GM03348 (cell line): ENCODE measurements around the gene GALK1.

Experiments
- DNase-seq: peaks from one replicate; pipeline ENCODE4 v3.0.0; 2012; ENCODE audit warnings: low spot score

GALK1 gene

GRCh38 chr17:75749545-75750389 is 15.2 kb downstream of the GALK1 start:
- peak; percentile 93 for DNase-seq

DNA sequence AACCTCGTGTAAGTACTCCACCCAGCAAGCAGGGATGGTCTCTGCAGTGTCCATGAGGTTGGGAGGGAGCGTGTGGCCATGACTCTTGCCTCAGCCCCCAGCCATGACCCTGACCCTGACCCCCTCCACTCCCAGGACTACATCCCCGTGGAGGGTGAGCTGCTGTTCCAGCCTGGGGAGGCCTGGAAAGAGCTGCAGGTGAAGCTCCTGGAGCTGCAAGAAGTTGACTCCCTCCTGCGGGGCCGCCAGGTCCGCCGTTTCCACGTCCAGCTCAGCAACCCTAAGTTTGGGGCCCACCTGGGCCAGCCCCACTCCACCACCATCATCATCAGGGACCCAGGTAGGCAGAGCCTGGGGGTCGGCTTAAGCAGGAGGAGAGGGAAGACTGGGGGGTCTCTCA is 16.3 kb downstream of the GALK1 start:
- no peak for DNase-seq

- DNase-seq: no peak
Observed at GRCh38 chr17:75743625-75744206, 21.3 kb downstream of the GALK1 start.

DNA sequence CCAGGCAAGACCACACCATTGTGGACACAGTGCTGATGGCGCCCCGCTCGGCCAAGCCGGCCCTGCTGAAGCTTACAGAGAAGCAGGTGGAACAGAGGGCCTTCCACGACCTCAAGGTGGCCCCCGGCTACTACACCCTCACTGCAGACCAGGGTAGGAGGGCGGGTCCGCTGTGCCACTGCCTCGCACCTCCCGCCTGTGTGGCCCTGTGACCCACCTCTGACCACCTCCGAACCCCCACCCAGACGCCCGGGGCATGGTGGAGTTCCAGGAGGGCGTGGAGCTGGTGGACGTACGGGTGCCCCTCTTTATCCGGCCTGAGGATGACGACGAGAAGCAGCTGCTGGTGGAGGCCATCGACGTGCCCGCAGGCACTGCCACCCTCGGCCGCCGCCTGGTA is 22.7 kb downstream of the GALK1 start:
- no peak for DNase-seq

DNA sequence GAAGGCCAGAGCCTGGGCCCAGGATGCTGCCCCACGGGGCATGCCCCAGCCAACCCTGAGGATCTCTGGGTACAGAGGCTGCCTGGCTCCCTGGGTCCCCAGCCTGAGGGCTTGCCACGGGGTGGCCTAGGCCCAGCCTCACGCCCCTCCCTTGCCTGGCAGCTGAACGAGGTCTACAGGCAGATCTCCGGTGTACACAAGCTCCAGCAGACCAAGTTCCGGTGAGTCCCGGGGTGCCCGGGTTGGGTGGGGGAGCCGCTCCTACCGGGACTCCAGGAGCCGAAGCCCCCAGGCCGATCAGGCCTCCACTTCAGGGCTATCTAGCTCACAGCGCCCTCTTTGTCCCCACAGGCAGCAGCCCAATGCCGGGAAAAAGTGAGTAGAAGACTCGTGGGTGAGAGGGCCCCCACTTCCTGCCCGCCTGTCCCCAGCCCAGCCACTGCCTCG is 24.3 kb downstream of the GALK1 start:
- no peak for DNase-seq

- DNase-seq: no peak
Observed at GRCh38 chr17:75740215-75740614, 24.8 kb downstream of the GALK1 start.

DNA sequence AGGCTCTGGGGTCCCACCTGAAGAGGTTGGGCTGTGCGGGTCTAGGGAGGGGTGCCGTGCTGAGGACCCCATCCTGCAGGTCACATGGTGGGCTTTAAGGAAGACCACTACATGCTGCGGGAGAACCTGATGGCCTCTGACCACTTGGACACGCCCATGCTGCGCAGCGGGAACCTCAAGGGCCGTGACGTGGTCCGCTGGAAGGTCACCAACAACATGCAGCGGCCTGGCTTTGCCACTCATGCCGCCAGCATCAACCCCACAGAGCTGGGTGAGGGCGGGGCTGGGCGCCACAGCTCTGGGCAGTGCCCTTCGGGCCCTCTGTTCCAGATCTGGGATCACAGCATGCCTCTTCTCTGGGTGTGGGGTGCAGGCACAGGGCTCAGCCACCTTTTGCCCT is 25.2 kb downstream of the GALK1 start:
- no peak for DNase-seq

GRCh38 chr17:75739174-75739573 is 25.8 kb downstream of the GALK1 start:
- no peak for DNase-seq

DNA sequence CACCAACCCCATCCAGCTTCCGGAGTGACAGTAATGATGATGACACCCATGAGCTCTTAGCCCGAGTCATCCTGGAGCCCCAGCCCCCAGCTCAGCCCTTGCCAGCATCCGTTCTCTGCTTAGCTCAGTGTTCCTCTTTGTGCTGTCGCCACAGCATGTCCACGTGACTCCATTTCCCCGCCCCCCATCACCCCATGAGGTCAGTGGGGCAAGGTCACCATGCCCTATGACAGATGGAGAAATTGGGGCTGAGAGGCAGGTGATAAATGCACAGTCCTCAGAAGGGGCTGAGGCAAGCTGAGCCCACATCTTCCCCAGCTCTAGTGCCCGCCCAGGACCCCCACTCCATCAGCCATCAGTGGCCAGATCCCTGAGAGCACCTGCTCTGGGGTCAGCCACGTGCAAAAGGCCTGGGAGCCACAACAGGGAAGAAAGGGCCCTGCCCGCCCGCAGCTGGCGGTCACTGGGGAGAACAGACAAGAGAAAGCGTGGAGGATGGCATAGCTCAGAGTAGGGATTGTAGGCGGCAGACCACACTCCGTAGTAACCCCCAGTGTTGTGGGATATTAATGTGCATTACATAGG is 26.7 kb downstream of the GALK1 start:
- peak; percentile 57 for DNase-seq

DNA sequence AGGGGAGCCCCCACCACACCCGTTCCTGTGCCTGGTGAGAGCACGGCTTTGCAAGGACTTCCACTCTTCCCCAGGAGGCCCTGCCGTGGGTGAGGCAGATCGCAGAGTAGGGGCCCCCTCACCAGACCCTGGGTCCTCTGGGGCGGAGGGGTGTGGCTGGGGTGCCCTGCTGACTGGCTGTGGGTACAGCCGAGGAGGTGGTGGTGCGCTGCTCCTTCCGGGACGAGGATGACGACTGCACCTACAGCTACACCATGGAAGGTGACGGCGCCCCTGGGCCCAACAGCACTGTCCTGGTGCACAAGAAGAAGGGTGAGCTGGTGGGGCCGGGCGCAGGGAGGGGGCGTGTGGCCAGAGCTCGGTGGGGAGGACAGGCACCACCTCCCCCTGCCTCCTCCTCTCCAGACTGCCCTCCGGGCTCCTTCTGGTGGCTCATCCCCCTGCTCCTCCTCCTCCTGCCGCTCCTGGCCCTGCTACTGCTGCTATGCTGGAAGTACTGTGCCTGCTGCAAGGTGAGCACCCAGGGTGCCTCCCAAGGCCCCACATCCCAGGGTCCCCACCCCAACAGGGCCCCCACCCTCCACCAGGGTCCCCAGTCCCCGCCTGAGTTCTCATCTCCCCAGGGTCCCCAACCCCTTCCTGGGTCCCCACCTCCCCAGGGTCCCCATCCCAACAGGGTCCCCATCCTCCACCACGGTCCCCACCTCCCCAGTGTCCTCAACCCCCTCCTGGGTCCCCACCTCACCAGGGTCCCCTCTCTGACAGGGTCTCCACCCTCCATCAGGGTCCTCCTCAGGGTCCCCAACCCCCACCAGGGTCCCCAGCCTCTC is 27.6 kb downstream of the GALK1 start:
- no peak for DNase-seq

GRCh38 chr17:75736173-75736835 is 28.7 kb downstream of the GALK1 start:
- DNase-seq: no peak

- no peak for DNase-seq
Observed at GRCh38 chr17:75734674-75735294, 30.2 kb downstream of the GALK1 start.

GRCh38 chr17:75733471-75733870 is 31.5 kb downstream of the GALK1 start:
- no peak for DNase-seq

DNA sequence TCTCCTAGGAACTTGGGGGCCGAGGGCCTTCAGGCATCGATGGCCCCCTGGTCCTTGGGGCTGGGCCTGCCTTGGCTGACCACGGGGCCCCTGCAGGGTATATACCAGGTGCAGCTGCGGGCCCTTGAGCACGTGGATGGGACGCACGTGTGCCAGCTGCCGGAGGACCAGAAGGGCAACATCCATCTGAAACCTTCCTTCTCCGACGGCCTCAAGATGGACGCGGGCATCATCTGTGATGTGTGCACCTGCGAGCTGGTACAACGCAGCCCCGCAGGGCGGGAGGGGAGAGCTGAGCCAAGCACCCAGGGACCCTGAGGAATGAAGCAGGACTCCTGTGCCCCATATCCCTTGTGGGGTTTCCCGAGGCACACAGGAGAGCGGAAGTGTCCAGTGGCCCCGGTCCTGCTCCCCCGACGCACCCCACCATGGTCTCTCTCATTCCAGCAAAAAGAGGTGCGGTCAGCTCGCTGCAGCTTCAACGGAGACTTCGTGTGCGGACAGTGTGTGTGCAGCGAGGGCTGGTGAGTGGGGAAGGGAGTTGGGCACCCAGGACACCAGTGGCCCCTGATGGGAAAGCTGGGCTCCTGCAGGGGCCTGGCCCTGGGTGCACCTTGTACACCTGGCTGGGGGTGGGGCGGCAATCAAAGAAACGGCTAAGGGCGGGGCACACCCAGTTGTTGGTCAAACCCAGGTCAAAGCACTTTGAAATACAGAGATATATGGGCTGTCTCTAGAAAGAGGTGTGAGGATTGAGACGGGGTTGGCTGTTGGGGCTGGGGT is 33.1 kb downstream of the GALK1 start:
- DNase-seq: no peak

DNA sequence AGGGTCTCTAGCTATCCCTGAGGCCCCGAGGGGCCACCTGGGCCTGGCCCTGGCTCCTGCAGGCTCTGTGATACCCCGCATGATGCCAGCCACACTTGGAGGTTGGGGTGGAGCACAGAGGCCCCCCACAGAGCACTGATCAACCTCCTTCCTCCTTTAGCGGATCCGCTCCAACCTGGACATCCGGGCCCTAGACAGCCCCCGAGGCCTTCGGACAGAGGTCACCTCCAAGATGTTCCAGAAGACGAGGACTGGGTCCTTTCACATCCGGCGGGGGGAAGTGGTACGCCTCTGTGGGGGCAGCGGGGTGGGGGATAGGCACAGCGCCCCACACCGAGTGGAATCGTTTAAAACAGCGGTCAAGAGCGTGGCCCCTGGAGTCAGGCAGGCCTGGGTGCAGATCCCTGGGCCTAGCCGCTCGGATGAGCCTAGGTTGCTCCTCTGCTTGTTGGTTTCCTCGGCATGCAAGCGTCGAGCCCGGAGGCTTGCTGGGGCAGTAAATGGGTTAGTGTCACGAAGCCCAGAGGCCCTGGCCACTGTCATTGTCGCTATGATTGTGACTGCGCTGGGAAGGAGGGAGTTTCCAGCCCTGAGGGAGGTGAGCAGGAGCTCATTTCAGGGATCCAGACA is 33.8 kb downstream of the GALK1 start:
- no peak for DNase-seq

- DNase-seq: no peak
Observed at GRCh38 chr17:75730065-75730464, 34.9 kb downstream of the GALK1 start.

GRCh38 chr17:75729351-75729750 is 35.6 kb downstream of the GALK1 start:
- no peak for DNase-seq

- no peak for DNase-seq
Observed at GRCh38 chr17:75727391-75727790, 37.6 kb downstream of the GALK1 start.

GRCh38 chr17:75725504-75725903 is 39.5 kb downstream of the GALK1 start:
- DNase-seq: no peak
